Activated CD4-positive, alpha-beta T cell treated with anti-CD3 and anti-CD28 coated beads for 24 hours (primary cell): Measurements from ENCODE around the gene TRABD2B.

Experiments
- DNase-seq, 2 donors: peaks; one replicate each; pipeline ENCODE4 v3.0.0-alpha.2; 2020; ENCODE audit warnings: low read depth in 2 of 2

TRABD2B gene

DNA sequence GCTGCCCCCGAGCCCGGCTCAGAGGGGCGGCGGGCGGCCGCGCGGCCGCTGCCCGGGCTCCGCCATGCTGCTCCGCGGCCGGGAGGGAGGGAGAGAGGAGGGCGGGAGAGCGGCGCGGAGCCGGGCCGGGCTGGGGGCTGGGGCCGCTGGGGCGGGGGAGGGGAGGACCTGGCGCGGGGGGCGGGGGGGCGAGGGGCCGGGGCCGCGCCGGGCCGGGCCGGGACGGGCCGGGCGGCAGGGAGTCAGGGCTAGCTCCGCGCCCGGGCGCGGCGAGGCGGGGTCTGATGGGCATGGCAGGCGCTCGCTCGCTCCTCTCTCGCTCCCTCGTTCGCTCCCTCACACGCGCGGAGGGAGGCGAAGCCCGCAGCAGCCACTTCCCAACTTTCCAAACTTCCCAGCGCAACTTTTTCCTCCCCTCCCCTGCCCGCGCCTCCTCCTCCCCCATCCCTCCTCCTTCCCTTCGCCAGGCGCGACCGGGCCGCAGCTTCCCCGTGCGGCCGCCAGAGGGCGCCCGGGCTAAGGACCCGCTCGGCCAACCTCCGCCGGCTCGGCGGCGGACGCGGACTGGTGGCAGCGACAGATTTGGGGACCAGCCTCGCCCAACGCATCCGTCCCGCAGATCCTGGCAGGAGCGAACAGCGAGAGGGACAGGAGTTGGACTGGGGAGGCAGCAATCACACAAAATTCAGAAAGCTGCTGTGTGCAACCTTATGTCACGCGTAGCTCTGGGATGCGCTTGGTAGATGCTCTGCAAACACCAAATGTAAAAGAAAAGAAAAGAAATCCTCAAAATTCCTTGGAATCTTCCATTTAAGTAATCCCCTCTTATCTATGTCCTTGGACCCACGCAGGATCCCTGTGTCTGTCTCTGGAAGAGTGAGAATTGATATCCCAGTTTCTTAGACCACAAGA, at the start of gene TRABD2B:
TSS of gene TRABD2B (minus strand) at position 97 of the 912 bp plus-strand sequence.
- peak; percentile 42 for DNase-seq

DNA sequence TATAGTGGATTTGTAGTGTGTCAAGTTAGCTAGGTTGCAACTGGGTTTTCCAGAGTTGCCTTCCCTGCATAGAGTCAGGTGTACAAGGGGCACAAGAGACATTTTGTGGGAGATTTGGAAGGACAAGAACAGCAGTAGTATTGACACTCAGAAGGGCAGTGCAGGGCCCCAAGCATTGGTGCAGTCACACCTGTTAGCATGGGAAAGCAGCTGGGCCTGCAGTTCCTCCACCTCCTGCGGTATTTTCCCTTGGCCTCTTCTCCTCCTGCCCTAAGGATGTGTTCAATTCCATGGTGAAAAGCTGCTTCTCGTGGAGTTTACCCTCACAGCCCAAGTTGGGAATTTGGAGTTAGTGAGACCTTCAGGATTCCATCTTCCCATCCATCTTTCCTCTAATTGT, 47.1 kb upstream of the TRABD2B start:
- DNase-seq: no peak

DNA sequence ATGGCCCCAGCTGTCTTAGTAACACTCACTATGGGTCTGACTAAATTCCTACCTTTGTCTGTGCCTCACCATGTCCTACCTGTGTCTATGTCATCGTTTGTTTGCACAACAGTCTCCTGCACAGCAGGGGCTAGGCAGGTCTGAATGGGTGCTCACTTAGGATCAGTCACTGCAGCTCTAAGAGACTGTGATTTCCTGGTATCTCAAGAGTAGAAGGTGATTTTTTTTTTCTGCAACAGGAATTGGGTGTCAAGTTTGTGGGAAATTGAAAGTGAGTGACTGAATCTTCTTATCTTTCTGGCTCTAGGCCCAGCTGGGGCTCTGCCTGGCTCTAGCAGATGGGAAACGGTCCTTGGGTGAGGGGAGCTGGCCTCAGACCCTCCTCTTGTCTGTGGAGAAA, 46.4 kb upstream of the TRABD2B start:
- no peak for DNase-seq

- DNase-seq: no peak
Observed at GRCh38 chr1:48040154-48040553, 43.0 kb upstream of the TRABD2B start.

- no peak for DNase-seq
Observed at GRCh38 chr1:48039088-48040054, 42.2 kb upstream of the TRABD2B start.

GRCh38 chr1:48038270-48038767, 41.1 kb upstream of the TRABD2B start:
- no peak for DNase-seq

GRCh38 chr1:48036710-48037355, 39.6 kb upstream of the TRABD2B start:
- no peak for DNase-seq

DNA sequence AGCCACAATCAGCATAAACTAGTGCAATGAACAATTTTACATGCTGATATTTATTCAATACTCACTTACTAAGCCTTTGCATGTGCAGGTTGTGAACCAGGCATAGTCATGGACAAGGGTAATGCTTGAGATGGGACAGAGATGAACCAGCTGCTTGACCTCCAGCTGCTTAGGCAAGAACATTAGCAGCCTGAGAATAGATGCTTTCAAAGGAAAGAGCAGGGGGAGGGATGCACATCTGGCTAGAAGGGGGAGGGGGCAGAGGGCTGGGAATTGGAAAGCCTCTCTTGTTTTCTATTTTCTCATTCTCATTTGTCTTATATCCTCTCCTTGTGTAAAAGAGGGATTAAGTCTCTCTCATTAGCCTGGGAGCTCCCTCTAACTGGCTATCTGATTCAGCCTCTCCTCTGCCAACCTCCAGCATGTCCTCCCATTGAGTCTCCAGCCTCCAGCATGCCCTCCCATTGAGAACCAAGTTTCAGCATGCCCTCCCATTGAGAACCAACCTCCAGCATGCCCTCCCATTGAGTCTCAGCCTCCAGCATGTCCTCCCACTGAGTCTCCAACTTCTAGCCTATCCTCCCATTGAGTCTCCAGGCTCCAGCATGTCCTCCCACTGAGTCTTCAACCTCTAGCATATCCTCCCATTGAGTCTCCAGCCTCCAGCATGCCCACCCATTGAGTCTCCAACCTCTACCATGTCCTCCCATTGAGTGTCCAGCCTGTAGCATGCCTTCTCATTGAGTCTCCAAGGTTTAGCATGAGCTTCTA, 38.4 kb upstream of the TRABD2B start:
- DNase-seq: no peak

DNA sequence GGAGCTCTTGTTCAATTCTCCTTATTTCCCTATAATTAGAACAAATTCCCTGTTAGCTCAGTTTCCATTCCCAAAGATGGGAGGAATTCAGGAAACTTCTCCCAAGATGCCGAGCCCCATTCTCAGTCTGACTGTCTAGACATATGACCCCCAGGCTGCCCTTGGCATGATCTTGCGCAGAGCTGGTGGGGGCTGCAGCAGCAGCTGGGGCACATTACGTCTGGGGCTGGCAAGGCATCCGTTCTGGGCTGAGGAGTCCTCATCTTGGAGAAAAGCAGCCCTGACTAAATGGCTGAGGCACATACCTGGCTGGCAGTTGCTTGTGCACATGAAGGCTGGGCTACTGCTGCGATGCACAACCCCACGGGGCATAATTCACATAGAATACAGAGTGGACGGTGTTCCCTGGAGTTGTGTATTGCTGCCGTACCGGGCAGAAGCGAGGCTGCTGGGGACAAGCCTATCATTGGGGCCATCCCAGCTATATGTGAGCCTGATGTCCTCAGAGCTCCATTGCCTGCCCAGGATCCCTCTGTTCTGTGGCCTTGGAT, 36.4 kb upstream of the TRABD2B start:
- DNase-seq: no peak

GRCh38 chr1:48031676-48032075, 34.5 kb upstream of the TRABD2B start:
- no peak for DNase-seq

DNA sequence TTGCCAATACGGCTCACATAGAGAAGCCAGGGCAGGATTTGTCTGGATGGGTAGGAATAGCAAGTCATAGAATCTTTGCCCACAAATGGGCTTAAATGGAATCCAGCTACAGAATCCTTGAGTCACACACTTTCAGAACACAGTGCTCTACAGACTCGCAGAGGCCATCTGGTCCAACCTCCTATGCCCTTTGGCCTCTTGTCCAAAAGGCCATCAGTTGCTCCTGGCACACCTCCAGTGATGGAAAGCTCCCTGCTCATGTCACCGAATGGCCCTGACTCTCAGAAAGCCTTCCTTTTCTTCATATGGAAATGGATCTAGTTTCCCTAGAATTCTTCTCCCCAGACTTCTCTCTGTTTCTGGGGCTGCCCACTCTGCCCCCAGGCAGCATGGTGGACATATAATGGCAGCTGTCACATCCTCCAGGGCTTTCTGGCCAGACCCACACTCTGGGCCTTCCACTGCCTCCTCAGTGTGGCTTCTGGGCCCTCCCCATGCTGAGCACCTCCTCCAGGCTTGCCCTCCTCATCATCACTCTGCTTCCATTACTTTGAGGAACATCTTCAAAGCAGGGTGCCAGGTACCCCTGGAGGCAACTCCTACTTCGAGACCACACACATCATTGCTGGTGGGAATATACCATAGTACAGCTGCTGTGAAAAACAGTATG, 33.6 kb upstream of the TRABD2B start:
- no peak for DNase-seq

- DNase-seq: no peak
Observed at GRCh38 chr1:48030211-48030610, 33.0 kb upstream of the TRABD2B start.

- no peak for DNase-seq
Observed at GRCh38 chr1:48028218-48029069, 31.3 kb upstream of the TRABD2B start.

- DNase-seq: no peak
Observed at GRCh38 chr1:48027533-48027835, 30.3 kb upstream of the TRABD2B start.

GRCh38 chr1:48026701-48027532, 29.7 kb upstream of the TRABD2B start:
- DNase-seq: no peak

DNA sequence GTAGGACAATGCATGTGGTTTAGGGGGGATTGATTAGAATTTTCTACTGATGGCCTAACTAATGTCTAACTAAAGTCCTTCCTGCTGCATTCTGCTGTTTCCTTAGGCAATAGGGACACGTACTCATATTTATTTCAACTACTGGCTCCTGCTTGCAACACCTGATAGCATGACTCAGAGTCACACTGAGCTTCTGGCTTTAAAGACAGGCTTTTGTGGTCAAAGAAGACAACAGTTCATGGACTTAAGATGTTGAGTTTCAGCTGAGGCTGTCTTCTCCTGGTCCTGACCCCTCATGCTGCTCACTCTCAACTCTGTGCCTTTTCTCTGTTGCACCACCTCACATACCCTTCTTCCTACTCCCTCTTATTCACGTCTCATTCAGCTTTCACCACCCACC, 29.1 kb upstream of the TRABD2B start:
- no peak for DNase-seq

DNA sequence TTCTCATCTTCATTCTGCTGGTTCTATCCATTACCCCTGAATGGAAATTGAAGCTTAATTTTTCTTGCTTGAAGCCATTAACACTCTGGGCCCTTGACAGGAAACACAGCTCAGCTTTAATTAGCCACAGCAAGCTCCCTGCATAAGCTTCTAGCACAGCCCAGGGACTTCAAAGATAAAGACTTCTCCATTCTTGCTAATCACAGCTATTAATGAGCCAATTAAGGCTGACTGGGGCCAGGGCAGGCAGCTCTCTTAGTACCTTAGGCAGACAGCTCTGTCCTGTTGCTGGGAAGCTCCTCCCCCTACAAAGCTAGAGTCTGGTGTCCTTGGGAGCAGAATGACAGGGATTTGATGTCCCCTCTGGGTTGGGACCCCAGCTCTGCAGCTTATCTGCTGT, 27.9 kb upstream of the TRABD2B start:
- no peak for DNase-seq

- DNase-seq: no peak
Observed at GRCh38 chr1:48023488-48023887, 26.3 kb upstream of the TRABD2B start.

GRCh38 chr1:48022306-48022705, 25.1 kb upstream of the TRABD2B start:
- no peak for DNase-seq
